NB4 (cell line): ENCODE data around the gene COL6A2.

Experiments used
- CTCF ChIP-seq: IDR thresholded peaks from one replicate; pipeline ENCODE4 v1.5.1; 2012; ENCODE audit warnings: low read depth, low read length
- MAX ChIP-seq: IDR thresholded peaks from 2 replicates; pipeline ENCODE4 v1.6.1; 2011; ENCODE audit warnings: low read depth, low read length
- MYC ChIP-seq: IDR thresholded peaks from 2 replicates; pipeline ENCODE4 v1.6.1; 2011; ENCODE audit warnings: low read depth, low read length
- POLR2A ChIP-seq: IDR thresholded peaks from 2 replicates; pipeline ENCODE4 v1.6.1; 2011; ENCODE audit warnings: mild to moderate bottlenecking; ENCODE audit not compliant: insufficient read length; ENCODE audit errors: extremely low read depth

GRCh38 chr21:46112725-46113215 is 14.9 kb downstream of the COL6A2 start:
- TF ChIP-seq CTCF (no peak), POLR2A (no peak), MYC (no peak), MAX (no peak)
